GM18868 (cell line): ENCODE measurements around the gene OSGIN1.

Experiments used
- ATAC-seq: cut with Tn5 transposase; IDR thresholded peaks from one replicate; pipeline ENCODE4 v1.9.1; 2021; ENCODE audit warnings: mild to moderate bottlenecking, moderate library complexity; ENCODE audit not compliant: unreplicated experiment

OSGIN1 gene

GRCh38 chr16:83952940-83953795 lies at the start of gene OSGIN1:
TSS of gene OSGIN1 (plus strand) at chr16:83953240. CDS start at chr16:83957672, 4,432 bp downstream.
- ATAC-seq, result peak; percentile 87

- no peak for ATAC-seq
These were observed 49.3 kb upstream of the OSGIN1 start for GRCh38 chr16:83903751-83904150.

GRCh38 chr16:83906683-83907082 lies 46.4 kb upstream of the OSGIN1 start:
- no peak for ATAC-seq

GRCh38 chr16:83907111-83907510 lies 45.9 kb upstream of the OSGIN1 start:
- ATAC-seq, result no peak

GRCh38 chr16:83907631-83908250 lies 45.3 kb upstream of the OSGIN1 start:
- no peak for ATAC-seq

GRCh38 chr16:83908798-83909197 lies 44.2 kb upstream of the OSGIN1 start:
- ATAC-seq, result no peak

- no peak for ATAC-seq
These were observed 41.8 kb upstream of the OSGIN1 start for GRCh38 chr16:83911290-83911689.

- ATAC-seq, result no peak
These were observed 40.4 kb upstream of the OSGIN1 start for GRCh38 chr16:83912519-83913244.

- ATAC-seq, result no peak
These were observed 39.8 kb upstream of the OSGIN1 start for GRCh38 chr16:83913245-83913633.

- no peak for ATAC-seq
These were observed 38.8 kb upstream of the OSGIN1 start for GRCh38 chr16:83914091-83914710.

- no peak for ATAC-seq
These were observed 38.0 kb upstream of the OSGIN1 start for GRCh38 chr16:83915081-83915480.

- ATAC-seq, result no peak
These were observed 37.5 kb upstream of the OSGIN1 start for GRCh38 chr16:83915491-83915890.

GRCh38 chr16:83917152-83918120 lies 35.6 kb upstream of the OSGIN1 start:
- no peak for ATAC-seq

GRCh38 chr16:83920894-83921491 lies 32.0 kb upstream of the OSGIN1 start:
- no peak for ATAC-seq

- no peak for ATAC-seq
These were observed 29.3 kb upstream of the OSGIN1 start for GRCh38 chr16:83923581-83924365.

GRCh38 chr16:83924686-83925085 lies 28.4 kb upstream of the OSGIN1 start:
- no peak for ATAC-seq

GRCh38 chr16:83925095-83925905 lies 27.7 kb upstream of the OSGIN1 start:
- ATAC-seq, result no peak
